T-helper 1 cell (primary cell): ENCODE measurements around the gene MRPL3.
A peak's percentile ranks its signal among the peaks of the same experiment; 100 is the strongest.

Source experiments
- DNase-seq, 5 donors: peaks; one replicate each; pipeline ENCODE4 v3.0.0-alpha.2; 2012 to 2020
- total RNA-seq, 4 donors: gene quantifications; one replicate each; lab custom pipeline; 2026; lab: John Stamatoyannopoulos, UW

The MRPL3 gene
- total RNA-seq = 29.3 to 34.0 (median 31.9) reads per million in 4 donors

DNA sequence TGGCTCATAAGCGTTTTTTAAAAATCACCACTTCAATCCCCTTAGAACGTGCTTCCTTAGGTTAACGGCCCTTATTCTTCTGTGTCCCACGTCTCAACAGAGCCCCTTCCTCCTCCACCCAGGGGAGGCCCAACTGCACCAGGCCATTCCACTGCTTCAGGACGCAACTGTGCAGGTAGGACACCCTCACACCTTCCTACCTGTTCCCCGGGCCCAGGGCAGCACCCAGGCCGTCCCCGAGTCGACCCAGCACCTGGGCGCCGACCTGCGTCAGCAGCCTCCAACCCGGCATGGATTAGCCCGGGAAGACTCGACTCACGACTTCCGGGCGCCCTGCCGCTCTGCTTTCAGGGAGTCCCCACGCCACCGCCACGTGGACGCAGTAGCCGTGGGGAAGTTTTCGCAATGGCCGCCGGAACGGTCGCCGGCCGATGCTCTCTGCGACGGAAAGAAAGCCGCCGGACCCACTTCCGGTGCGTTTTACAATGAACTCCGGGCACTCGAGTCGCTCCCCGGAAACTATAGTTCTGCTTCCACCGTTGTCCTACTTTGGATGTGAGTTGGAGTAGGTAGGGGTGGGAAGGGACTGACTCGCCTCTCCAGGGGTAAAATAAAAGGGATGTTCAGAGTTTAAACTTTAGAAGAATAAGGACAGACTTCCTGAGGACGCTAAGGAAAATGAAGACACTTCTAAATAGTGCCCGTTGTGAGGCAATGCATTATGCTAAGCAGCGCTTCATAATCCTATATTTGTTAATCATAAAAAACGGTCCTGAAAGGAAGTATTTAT lies at the start of gene MRPL3:
Gene MRPL3 (minus strand): TSS at position 442 of the 790 bp plus-strand sequence. CDS start 150 bp downstream, at position 292.
- peak; percentile 68 to 86 (median 75) for DNase-seq

DNA sequence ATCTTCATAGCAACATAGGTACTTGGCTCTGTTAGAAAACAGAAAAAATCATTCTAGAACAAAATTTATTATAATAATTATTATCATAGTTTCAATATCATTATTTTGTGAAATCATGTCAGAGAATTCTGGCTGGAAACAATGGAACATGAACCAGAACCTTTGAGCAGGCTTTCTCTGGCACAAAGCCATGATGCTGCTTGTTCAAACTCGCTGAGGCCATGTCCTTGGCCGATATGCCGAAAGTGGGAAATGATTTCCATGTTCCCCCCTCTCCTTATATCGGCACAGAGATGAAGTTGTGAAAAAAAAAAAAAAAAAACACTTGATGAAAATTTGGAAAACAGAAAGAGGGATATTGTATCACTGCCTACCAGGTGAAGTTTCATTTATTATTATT lies 49.0 kb upstream of the MRPL3 start:
- no peak for DNase-seq

DNA sequence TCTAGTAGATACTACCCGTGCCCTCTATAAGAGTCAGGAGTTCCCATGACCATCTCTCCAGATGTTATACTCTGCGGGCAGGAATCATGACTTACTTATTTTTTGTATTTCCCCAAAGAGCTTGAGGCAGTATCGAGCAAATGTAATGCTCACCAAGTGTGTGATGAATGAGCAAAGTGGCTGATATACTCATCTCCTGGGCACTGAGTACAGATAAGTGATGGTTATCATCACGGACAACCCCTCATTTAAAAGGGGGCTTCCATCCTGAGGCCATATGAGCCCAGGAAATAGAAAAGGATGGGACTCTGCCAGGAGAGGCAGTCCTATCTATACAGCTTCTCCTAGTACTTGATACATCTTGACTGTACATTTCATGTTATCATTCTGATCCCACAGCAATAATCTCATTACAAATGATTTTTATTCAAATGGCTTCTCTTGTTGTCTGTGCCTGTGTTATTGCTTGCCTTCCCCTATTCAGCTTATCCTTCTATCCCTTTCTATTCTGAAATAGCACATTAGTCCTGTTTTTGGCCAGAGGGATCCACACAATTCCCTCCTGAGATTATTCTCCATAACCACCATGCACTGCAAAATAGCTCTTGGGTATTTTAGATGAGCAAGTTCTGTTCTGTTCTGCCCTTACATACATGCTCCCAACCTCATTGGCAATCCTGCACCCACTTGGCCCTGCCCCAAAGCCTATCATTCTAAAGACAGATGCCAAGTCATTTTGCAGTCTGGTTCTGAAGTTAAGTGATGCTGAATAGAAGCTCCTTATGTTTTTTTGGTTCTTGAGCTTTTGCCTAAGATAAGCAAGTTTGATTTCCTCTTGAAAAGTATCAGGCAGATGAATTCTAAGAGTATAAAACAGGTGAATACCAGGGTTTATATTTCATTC lies 48.0 kb upstream of the MRPL3 start:
- DNase-seq = no peak

DNA sequence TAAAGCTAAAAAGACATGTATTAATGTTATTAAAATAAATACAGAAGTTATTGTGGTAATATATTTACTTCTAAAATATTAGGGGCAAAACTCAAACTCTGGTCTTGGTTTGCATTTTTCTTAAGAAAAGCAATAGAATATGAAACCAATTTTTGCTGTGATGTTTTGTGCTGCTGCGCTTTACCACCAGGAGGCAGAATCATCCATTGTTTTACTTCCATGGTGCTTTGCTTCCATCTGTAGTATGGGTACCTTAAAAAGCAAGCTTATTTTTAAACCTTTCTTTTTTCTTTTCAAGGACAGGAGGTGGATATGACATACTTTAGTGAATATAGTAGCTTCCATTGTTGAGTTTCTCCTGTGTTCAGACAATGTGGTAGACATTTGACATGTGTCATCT lies 46.6 kb upstream of the MRPL3 start:
- peak in 1 of 5 donors; percentile 17 for DNase-seq

DNA sequence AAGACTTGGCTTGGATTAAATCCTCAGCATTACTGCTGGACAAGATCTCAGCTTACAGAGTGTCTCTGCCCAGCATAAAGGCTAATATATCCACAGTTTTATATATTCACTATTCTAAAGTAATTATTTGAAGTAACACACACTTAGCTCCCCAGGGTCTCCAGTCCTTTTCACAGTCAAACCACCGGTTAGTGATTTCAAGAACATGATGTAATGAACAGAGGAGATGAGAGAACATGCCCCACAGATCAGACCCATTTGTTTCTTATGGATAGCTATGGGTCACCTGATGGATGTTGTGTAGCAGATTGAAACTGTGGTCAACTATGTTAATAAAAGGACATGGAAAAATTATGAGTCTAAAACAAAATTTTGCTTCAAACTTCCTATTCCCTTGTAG lies 44.8 kb upstream of the MRPL3 start:
- no peak for DNase-seq

DNA sequence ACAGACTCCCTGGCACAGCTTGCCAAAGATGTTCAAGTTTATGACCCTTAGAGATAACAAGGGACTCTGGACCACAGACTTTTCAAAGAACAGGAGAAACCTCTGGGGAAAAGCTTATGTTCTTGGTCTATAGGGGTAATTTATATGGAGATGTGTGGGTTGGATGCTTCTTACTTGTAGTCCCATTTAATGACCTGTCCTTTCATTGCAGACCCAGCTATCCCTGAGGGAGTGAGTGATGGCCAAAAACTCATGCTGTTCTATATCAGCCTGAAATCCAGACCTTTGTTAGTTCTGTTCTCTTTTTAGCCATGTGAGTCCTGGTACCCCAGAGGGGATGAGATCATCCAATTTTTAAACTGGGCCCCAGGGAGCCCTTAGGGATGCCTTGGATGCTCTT lies 43.7 kb upstream of the MRPL3 start:
- DNase-seq = no peak

DNA sequence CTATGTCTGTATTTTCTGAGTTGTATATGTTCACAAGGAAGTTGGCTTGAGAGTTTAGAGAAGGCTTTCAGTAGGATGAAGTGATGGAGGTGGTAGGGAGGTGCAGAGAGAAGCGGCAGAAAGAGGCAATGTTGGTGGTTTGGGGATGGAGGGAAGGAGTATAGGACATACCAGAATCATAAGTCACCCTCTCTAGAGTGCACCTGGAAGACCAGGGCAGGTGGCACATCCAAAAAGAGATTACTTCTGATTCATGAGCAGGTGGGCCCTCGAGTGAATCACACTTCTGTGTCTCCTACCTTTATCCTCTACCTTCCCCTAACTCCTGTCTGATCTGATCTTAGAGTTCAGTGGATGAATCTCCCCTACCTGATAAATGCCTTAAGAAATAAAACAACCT lies 41.8 kb upstream of the MRPL3 start:
- DNase-seq = no peak

DNA sequence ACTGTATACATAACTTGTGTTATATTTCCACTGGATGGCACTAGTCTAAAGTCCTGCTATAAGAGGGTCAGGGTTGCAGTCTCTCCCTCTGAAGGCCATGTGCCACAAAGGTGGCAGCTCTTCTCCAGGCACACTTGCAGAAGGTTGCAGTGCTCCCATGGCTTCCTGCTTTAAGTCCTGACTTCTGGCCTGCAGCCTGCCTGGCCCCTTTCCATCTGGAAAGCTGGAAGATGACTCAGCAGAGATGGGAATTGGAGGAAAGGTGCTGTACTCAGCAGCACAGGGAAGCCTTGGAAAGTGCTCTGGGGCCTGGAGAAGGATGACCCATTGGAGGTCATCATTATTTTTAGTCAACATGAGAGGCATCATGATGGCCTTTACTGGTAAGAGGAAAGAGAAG lies 40.9 kb upstream of the MRPL3 start:
- no peak for DNase-seq

DNA sequence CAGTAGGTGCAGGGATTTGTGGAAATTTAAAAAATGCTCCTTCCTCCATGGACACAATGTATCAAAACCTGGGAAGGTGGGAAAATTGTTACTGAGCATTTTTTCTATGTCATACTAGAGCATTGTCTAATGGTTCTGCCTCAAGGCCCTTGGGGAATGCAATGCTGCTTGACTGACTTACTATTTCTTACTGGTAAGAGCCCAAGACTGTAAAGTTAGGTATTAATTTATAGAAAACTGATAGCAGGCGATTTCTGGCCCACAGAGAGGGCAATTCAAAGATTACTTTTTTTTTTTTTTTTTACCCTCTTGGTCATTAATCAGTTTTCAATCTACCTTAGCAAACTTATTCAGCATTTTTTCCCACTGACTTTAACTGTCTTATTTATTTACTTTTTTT lies 38.5 kb upstream of the MRPL3 start:
- no peak for DNase-seq

DNA sequence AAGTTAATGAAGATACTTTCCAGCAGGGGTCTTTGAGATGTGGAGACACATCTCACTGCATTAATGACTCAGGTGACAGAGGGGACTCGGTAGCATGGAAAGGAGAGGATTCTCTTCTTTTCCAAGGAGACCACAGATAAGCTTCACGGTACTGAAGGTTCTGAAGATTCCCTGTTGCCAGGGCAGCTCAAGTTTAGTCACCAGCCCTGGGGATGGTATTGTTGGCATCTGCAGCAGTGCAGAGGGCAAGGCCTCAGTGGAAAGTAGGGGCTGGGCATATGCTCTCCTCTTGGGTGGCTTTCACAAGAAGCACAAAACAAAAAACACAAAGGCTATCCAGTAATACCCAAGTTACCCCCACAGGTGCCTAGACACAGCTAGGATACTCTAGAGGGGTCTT lies 38.0 kb upstream of the MRPL3 start:
- DNase-seq = no peak

DNA sequence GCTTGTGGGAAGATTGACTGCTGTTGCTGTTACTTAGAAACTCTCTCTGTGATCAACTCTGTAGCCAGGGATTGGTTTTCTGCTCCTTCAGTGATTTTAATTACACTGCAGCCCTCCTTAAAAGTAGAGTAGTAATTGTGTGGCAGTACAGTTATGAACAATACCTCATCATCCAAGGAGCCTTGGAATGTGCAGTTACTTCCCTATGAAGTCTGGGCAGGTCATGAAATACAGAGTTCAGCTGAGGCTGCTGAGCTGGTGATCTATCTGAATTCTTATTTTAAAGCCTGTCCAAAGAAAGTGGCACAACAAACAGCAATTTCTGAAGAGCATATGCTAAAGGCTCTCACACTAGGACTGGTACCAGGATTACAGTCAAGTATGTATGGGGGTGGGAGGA lies 37.4 kb upstream of the MRPL3 start:
- DNase-seq = no peak

DNA sequence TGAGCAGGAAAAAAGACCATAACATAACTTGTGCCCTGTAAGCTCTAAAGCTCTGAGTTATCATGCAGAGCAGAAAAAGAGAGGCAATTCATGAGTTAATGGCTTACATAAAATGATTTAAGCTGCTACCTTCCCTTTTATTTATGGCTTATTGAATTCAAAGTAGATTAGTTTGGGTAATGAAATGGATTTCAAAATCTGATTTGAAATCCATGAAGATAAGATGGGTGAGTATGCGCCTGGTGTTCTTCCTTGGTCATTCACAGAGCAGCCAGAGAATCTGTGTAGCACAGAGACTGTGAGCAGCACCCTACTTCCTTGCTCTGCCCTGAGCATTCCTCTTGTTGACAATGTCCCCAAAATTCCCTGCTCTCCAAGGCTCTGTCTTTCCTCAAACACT lies 36.2 kb upstream of the MRPL3 start:
- DNase-seq = no peak

DNA sequence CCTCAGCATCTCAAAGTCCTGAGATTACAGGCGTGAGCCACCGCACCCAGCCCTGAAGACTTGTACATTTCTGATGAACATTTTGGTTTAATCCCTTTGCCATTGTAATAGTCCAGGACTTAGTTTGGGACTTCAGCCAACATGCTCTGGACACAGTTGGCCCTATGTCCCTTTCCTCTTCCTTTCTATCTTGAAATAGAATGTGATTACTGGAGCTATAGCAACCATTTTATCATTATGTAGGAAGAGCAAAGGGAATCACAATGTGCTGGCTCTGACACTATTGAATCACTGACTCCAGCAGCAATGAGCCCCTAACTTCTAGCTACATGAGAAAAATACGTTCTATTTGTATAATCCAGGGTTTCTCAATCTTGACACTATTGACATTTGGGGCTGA lies 34.8 kb upstream of the MRPL3 start:
- DNase-seq = no peak

DNA sequence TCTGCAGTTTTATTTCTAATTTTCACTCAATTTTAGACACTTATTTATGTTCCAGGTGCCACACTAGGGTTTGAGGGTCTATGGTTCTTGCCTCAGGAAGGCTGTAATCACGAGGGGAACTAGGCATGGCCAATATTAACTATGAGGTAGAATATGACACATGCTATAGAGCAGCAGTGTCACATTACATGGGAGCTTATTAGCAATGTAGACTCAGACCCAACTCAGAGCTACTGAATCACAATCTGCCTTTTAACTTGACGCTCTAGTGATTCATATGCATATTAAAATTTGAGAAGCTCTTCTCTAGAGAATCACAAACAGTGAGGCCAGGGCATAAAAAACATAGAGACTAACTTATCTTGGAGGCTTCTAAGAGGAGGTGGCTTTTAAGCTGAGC lies 32.8 kb upstream of the MRPL3 start:
- no peak for DNase-seq

DNA sequence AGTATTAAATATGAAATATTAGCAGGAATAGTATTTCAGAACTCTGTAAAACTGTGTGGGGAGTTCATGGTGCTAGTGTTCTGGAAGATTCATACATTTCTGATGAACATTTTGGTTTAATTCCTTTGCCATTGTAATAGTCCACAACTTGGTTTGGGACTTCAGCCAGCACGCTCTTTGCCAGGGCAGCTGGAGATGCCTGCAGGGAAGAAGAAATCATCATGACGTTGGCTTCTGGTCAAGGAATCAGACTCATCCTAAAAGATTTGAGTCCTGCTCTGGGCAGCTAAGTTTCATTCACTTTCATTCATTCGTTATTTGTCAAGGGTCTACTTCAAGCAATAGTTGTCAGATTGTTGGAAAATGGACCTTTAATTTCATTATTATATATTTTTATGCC lies 32.4 kb upstream of the MRPL3 start:
- DNase-seq = no peak

DNA sequence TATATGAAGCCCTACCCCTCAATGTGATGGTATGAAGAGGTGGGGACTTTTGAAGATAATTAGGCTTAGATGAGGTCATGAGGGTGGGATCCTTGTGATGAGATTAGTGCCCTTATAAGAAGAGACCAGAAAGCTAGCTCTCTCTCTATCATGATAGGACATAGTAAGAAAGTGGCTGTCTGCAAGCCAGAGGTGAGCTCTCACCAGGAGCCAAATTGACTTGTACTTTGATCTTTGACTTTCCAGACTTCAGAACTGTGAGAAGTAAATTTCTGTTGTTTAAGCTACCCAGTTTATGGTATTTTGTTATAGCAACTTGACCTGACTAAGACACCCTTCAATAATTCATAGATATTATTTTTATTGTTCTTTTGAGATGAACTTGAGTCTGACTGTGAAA lies 29.9 kb upstream of the MRPL3 start:
- no peak for DNase-seq

DNA sequence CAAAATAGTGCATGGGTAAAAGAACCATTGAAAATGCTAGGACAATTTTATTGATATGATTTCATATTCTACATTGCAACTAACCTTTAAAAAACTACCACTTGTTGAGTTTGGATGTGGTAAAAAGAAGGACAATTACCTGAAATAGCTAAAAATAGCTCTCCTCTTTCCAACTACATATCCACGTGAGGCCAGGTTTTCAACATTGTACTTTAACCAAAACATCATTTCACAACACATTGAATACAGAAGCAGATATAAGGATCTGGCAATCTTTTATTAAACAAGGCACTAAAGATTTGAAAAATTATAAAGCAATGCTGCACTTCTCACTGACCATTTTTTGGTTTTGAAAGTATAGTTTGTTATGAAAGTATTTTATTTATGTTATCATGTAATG lies 28.1 kb upstream of the MRPL3 start:
- no peak for DNase-seq

DNA sequence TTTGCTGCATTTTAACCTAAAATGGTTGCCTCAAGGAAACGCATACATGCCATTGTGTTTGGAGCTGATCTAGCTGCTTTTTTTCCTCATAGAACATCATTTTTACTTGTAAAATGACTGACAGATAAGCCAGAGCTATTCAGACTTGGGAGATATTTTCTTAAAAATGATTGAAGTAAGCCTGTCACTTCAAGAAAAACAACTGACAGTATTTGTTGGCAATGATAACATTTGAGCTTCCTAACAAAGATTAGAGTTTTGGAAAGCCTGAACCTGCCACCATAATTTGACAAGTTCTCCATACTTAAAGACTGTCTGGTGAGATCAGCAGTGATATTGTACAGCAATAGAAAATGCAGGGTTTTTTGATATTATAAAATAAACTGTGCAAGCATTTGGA lies 27.6 kb upstream of the MRPL3 start:
- DNase-seq = no peak

DNA sequence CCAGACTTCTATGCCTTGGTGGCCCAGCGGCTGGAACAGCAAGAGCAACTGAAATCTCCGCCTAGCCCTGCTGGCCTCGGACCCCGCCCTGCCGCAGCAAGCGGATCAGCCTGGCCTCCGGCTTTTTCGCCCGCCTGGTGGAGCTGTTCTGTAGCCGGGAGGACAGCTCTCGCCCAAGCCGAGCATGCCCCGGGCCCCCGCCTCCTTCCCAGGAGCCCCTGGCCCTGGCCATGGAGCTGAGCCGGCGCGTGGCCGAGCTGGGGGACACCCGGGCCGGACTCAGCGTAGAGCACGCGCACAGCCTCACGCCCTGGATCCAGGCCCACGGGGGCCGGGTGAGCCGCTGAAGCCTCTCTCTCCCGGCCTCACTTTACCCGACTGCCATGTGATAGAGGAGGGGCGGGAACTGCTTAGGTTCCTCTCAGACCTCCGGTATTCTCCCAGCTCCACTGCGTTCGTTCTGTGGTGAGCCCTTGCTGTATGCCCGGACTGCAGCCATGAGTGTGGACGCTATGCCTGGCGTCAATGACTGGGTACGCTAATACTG lies 24.1 kb upstream of the MRPL3 start:
- no peak for DNase-seq

DNA sequence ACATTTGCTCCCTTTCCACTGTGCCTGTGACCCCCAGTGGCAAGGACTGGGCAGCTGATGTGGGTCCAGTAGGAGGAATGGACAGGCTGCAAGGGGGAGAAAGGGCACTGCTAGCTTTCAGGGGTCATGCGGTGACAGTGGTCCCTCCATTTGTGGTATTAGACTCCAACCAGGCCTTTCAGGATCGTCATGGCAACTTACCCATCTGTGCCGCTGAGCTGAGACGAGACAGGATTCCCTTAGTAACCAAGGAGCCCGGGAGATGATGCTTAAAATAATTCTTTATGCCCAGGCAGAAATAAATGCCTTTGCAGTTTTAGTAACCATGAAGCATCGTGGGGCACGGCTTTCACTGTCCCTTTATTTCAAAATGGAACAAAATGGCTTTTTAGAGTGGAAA lies 15.9 kb upstream of the MRPL3 start:
- no peak for DNase-seq

DNA sequence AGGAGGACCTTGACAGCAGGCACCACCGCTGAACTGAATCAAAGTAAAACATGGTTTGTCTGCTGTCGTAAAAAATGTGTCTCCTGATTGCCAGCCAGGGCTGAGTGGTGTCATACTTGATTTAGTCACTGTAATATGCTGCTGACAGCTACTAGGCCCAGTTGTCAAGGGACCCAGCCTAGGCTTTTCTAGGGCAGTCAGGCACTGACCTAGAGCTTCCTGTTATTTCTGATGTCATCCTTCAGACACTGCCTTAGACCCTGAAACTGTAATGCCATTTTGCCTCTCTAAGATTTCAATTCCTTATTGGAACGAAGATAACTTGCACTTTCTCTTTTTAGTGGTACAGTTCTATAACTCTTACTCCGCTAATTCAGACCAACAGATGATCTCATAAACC lies 2.6 kb upstream of the MRPL3 start:
- DNase-seq = no peak

DNA sequence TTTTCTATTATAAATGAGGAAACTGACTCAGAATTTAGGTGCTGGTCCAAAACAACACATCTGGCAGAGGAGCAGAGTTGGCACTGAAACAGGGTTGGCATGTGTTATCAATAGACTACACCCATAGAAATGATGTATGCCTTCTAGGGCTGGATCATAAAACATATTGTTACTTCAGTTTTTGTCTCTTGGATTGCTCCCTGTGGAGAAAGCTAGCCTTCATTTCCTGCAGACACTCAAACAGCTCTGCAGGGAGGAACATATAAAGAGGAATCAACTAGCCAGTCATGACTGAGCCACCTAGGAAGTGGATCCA lies 507 bp upstream of the MRPL3 start:
- no peak for DNase-seq

DNA sequence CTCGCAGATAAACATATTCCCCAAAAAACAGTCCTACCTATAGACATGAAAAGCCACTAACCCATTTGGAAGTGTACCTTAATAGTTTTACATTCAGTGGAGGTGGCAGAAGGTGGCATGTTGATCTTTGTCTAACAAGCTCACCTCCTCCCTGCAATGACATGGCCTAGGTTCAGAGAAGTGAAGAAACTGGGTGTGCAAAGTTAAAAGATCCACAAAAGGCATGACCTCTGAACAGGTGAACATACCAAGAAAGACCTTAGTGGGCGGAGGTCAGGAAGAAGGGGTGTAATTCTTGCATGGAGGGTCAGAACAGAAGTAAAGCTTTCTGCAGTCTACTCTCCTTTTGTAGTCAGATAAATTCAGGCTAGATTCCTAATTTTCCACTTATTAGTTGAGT lies 822 bp downstream of the MRPL3 start:
- no peak for DNase-seq

DNA sequence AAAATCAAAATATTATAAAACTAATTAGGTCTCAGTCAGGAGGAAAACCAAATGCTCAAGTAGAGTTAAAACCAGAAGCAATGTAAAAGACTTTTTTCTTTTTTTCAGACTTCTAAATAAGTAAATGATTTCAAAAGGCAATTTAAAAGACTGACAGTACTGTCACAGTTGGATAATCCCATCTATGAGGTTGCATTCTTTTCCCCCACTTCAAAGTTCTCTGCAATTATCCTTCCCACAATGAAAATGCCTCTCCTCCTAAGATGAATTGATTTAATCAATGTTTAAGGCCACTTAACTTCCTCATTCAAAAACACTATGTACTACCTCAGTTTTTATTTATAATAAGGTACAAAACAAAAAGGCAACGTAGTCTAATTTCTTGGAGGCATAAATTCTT lies 8.1 kb downstream of the MRPL3 start:
- DNase-seq = no peak
